Activated CD4-positive, alpha-beta T cell treated with anti-CD3 and anti-CD28 coated beads for 24 hours (primary cell): Measurements from ENCODE around the gene GNS.
"Not testable (repeated sequence)": the region's sequence is repeated elsewhere in the genome, so short reads cannot be mapped to it uniquely, and the experiment has no call there.

Experiments
- DNase-seq, 2 donors: peaks; one replicate each; pipeline ENCODE4 v3.0.0-alpha.2; 2020; ENCODE audit warnings: low read depth in 2 of 2

GNS gene

DNA sequence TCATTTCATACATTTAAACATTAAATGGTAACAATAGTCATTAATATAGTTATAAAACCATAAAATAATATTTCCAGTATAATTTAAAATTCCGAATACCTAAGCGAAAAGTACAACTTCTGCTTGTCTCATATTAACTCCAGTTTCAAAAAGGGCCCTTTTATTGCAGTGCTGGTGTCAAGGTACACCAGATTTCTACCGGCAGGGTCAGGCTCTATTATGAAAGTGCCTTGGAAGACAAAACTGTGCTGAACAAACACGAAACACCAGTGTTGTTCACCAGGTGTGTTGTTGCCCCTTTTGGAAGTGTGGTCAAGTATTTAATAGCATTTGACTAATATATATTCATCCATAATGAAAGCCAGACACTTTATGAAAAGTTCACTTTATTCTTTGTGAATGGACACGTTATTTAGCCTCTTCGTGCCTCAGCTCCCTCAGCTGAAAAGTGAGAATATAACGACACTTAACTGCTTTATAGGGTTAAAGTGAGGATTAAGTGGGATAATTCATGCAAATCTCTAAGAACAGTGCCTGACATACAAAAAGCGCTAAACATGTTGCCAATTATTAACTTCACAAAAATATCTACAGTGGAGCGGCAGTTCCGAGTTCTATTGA lies 20.3 kb upstream of the GNS start:
- no peak for DNase-seq

DNA sequence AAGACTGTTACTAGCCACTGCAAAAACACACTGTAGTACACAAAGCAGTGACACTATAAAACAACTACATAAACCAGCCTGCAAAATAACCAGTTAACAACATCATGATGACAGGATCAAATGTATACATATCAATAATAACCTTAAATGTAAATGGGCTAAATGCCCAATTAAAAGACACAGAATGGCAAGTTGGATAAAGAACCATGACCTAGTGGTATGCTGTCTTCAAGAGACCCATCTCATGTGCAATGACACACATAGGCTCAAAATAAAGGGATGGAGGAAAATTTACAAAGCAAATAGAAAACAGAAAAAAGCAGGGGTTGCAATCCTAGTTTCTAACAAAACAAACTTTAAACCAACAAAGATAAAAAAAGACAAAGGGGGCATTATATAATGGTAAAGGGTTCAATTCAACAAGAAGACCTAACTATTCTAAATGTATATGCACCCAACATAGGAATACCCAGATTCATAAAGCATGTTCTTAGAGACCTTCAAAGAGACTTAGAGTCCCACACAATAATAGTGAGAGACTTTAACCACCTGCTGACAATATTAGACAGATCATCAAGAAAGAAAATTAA lies 16.0 kb upstream of the GNS start:
- DNase-seq: not testable (repeated sequence)

DNA sequence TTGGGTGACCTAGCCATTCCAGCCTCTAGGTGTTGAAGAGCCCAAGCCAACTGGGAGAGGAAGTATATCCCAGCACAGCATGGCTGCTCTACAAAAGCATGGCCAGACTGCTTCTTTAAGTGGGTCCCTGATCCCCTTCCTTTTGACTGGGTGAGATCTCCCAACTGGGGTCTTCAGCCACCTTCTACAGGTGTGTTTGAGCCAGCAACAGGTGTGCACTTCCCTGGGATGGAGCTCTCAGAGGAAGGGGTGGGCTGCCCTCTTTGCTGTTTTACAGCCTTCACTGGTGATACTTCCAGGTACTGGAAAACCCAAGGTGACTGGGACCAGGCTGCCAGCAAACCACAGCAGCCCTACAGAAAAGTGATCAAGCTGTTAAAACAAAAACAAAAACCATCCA lies 14.2 kb upstream of the GNS start:
- DNase-seq: no peak

DNA sequence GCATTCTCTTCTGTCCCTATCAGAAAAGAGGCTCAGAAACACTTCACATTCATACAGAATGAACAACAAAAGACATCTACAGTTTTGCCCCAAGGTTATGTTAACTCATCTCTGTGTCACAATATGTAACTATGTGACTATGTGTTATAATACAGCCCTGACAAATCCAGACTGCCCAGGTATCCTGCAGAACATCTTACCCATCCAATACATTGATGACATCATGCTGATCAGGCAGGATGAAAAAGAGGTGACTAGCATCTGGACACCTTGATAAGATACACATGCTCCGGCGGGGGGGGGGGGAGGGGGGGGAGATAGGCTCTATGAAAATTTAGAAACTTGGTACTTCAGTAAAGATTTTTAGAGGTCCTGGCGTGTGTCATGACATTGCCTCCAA lies 8.3 kb upstream of the GNS start:
- DNase-seq: no peak

DNA sequence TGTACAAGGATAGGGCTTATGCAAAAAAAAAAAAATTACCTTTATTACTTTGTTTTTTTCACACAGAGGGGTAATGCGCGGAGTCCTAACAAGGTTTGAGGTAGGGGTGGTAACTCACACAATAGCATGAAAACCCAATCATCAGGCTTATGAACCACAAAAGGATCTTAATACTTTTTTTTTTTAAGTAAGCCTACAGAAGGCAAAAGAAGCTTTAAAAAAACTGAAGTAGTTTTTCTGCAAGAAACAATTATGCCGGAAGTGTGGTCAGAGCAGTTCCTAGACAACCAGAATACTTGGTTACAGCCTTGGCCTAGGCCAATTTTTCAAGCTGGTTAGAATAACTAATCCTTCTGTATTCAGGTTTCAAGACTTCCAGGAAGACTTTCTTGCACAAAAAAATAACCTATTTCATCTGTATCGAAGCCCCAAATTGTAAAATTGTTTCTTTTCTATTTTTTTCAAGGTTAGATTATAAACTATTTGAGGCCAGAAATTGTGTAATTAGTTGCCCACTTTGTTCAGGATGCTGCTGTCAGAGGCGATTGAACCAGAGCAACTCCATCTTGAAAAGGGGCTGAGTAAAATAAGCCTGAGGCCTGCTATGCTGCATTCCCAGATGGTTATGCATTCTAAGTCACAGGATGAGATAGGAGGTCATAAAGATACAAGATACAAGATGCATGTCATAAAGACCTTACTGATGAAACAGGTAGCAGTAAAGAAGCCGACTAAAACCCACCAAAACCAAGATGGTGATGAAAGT lies 1.8 kb upstream of the GNS start:
- DNase-seq: no peak

DNA sequence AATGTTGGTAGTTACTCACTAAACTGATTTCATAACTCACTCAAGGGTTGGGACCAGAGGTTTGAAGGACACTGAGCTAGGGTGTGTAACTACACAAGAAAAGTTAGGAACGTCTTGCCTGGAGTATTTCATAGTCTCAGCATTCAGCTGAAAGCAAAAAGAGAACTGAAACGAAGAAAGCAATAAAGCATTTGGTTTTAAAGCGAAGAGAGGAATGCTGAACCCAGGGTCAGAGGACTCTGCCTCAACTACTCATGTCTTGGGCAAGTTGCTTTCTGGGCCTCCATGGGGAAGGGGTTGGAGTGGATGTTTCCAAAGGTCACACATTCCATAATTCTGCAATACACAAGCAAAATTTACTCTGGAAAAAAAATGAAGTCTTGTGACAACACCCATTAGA lies 1.4 kb downstream of the GNS start:
- DNase-seq: no peak

DNA sequence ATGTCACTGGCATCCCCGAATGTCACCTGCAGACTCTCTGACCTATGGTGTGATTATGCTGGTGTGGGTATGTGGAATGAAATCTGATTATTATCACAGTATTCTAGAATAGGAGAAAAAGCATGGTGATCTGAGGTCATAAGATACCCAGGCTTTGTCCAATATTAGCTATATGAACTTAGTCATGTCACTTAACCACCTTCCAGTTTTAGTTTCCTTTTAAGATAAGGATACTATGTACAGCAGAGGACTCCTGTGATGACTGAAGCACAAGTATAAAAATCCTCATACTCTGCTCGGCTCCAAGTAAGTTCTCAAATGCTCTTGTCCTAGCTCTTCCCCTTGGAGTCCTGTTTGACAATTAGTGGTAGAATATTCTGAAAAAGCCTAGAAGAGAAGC lies 2.8 kb downstream of the GNS start:
- DNase-seq: no peak

DNA sequence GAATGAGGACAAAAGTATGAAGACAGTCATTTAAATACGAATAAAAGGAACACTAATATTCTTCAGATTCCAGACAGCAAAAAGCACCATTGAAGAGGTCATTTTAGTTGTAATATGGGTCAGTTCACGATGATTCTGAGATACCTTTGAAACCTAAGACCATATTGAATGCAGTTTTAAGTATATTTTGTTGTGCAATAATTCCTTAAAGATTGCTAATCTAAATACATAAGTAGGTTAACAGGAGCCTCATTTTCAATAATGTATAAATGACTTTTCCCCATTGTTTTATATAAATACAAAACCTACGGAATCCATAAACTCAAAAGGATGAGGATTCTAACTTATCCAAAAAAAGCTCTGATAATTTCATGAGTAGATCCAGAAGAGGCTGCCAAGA lies 5.8 kb downstream of the GNS start:
- no peak for DNase-seq

DNA sequence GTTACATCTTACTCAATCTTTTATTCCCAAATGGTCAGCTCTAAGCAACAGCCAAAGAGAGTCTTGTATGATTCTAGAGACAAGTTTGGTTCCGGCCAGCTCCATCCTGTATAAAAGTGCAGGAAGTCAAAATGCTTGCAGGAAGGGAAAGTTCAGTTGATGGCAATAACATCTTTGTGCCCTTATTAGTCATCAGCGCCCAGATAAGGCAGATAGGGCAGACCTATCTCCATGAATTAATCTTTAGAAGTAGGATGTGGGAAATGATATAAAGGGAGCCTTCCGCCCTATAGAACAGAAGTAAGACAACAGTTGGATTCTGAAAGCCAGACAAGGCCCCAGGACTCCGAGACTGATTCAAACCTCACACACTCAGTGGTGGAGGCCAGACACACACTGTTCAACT lies 6.4 kb downstream of the GNS start:
- DNase-seq: no peak

DNA sequence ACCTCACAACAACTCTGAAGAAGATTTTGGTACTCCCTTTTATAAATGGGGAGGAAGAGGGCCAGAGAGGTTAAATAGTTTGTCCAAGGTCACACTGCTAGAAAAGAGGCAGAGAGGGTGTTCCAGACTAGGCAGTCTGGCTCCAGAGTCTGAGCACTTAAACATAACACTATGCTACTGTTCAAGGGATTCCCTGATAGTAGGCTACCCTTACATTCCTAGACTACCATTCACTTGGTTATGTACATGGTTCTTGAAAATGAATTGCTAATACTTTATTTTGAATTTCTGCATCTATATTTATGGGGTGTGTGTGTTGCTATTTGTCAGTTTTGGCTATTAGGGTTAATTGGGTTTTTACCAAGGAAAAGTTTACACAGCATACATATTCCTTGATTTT lies 7.2 kb downstream of the GNS start:
- no peak for DNase-seq

DNA sequence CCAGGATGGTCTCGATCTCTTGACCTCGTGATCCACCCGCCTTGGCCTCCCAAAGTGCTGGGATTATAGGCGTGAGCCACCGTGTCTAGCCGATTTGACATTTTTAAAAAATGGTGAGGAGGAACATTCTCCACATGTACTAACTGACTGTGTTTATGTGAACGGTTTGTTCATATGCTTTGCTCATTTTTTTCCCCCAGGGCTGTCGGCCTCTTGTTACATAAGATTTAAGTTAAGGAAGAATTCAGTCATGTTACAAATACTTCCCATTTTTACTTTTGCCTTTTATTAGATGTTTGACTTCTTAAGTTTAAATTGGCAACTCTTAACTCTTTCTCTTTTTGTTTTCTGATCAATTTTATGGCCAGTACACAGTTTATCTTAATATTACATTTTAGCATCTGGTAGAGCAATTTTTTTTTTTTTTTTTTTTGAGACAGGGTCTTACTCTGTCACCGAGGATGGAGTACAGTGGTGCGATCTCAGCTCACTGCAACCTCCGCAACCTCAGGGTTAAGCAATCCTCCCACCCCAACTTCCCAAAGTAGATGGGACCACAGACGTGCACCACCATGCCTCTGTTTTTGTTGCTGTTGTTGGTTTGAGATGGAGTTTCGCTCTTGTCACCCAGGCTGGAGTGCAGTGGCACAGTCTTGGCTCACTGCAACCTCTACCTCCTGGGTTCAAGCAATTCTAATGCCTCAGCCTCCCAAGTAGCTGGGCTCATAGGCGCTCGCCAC lies 9.6 kb downstream of the GNS start:
- no peak for DNase-seq

DNA sequence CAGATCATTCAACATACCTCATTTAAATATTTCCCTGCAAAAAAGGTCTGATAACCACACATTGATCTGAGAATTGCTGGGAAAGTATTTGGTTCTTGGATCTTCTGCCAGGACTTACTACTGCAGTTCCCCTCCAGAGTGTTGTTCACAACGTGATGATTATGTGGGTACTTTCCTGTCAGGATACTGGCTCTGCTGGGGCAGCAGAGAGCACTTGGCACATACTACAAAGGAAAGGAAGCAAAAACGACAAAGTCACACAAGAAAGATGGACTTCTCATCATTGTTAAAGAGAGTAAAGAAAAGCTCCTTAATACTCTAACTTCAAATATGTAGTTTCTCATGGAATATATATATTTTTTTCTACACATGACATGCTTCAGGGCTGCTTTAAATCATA lies 11.5 kb downstream of the GNS start:
- DNase-seq: no peak

DNA sequence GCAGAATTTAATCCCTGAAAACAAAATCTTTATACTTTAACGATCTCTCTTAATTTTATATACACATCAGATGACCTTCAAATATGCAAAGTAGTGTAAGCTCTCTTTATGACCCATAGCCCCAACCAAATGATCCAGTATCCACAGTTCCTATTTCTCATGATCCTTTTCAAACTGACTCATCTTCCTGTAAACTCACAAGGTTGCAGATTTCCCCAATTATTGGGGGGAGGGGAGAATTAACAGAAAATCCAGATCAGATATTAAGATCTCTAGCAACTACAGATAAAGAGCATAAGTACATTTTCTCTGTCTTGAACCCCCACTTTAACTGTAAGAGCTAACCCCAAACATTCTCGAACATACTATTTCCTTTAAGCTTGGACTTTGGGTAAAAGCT lies 12.5 kb downstream of the GNS start:
- DNase-seq: no peak

DNA sequence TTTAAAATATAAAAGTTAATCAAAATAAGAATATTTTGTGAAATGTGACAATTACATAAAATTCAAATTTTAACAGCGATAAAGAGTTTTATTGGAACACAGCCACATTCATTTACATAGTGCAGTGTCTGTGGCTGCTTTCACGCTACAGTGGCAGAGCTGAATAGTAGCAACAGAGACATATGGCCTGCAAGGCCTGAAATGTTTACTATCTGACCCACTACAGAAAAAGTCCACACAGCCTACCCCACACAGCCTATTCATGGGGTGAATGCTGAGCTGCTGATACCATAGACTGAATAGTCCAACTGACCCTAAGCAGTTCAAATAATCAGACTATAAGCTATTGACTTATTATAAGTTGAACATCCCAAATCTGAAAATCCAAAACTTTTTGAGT lies 13.2 kb downstream of the GNS start:
- DNase-seq: no peak

DNA sequence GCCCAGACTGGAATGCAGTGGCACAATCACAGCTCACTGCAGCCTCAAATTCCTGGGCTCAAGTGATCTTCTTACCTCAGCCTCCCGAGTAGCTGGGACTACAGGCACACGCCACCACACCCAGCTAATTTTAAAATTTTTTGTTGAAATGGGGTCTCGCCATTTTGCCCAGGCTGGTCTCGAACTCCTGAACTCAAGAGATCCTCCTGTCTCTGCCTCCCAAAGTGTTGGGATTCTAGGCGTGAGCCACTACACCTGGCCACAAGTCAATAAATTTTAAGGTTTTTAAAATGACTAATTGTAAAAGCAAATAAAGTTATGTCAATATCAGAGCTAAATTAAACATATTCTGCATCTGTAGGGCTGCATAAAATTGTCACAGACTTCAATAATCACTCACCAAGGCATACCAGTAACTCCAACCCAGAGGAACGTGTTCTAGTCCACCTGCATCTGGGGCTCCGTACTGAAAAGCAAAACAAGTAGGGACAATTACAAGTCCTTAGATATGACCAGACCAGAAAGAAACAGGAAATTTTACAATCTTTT lies 13.9 kb downstream of the GNS start:
- no peak for DNase-seq

DNA sequence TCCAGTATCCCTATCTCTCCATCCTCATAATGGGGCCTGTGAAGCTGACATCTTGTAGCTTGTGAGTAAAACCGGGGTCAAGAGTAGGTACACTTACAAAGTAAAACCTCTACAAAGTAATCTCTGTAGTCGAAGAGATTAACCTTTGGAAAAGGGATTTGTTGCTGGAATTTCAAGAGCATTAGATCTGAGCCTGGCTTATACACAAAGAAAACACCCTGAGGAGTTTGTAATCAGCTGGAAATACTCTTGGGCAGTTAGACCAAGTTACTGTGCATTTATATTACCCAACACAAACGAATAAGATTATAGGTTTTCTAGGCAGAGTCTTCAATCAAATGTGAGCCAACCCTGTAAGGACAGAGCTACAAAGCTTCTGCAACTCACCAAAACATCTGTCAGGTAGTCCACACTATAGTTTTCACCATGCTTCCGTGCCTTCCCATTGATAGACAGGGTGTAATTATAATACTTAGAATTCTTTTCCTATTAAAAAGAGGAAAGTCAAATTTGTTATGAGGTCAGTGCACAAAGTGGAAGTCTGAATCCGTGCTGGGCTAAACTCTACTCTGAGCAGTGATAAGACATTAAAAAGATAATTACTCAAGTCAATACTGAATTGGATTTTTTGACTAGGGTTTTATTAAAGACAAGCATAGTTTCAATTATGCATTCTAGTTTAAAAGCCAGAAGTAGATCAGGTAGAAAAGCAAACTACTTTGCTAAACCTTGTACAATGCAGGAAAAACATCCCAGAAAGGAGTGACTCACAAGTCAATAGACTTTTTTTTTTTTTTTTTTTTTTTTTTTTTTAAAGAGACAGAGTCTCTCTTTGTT lies 14.6 kb downstream of the GNS start:
- no peak for DNase-seq

DNA sequence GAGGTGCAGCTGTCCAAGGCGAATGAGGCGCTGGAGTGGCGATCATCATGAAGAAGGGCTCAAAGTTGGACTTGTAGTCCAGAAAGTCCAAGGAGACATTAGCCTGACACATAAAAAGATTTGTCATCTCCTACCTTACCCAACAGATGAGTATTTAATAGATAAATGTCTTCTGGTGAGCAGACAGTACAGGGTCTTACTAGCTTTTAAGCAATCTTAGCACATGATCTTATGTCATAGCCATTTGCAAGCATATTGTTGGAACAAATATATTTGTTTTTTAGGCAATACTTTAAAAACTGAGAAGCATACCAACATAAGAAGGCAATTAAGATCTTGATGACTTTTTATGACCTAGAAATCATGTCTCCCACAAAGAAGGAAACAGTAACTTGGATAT lies 16.0 kb downstream of the GNS start:
- DNase-seq: no peak

DNA sequence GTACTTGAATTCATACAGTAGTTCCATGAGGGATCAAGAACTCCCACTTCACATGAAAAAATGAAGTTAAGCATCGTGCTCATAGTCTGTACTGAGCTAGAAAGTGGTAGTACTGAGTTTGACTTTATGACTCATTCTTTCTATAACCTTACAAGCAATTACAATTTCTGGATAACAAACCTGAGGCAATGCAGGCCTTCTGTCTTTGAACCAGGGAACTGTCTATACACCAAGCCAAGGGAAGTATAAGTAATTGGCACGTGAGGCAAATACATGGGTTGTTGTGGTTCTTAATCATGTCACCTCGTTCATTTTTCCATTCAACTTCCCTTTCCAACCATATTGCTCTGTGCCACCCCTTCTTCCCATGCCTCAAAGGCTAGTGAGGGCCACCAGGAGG lies 16.8 kb downstream of the GNS start:
- no peak for DNase-seq

DNA sequence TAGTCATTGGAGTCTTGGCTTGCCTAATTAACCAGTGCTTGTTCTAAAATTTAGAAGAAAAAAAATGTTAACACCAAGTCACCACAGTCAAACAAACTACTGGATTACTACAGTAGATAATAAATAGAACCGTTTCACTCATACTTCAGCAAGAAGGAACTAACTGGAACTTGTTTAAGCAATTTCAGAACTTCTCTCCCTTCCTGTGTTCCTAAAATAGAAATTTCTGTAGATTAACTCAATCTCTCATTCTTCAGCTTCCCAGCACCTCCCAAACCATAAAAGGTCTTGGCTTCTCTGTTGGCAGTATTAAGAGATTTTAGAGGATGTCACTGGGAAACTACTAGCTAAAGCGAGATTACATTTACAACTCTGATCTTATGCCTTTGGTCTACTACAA lies 18.6 kb downstream of the GNS start:
- no peak for DNase-seq

DNA sequence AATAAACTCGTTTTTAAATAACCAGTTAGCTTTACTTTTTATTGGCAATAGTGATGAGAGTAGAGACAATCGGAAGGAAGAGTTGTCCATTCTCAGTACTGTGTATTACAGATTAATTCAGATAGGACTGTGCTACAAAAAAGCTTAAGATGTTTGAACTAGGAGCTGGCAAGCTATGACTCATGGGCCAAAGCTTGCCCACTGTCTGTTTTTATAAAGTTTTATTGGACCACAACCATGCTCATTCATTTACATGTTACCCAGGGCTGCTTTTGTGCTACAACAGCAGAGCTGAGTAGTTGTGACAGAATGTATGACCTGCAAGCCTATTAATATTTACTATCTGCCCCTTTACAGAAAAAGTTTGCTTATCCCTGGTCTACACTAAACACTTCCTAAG lies 19.4 kb downstream of the GNS start:
- no peak for DNase-seq

DNA sequence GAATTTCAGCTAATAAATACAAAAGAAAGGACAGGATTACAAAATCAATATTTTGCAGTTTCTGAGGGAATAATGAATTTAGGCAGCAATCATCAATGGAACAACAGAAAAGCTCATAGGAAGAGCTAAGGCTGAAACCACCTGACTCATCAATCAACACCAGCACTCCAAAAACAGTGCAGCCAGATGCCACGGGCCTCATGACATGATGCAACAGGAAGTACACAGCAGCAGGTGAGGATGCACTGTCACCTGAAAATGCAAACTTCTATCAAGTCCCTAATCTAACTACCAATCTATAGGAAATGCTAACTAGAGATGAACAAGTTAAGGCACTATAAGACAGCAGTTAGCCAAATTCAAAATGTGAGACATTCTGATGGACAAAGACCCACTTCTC lies 21.7 kb downstream of the GNS start:
- DNase-seq: no peak

DNA sequence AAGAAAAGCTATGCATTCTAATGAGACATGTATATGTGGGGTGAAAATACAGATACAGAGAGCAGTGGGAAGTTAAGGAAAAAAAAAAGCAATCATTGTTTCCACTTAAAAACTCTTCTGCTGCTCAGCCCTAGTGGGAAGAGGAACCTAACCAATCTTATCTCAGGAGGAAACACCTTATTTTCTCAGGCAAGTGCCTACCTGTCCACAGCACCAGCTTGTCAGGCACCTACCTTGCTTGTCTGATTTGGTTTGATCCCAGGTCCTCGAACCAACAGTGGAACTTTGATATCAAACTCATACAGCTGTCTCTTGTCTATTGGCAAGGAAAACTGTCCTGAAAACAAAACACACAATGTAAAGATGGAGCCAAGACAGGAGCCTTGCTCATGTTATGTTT lies 22.4 kb downstream of the GNS start:
- DNase-seq: no peak
